PC-3 (cell line): ENCODE measurements around the gene GDPD5.

Source experiments
- CTCF ChIP-seq: fragments of 300-600 bp; sonication (generic); conservative IDR thresholded peaks from 2 replicates; pipeline ENCODE4 v1.5.1; 2017; ENCODE audit warnings: antibody characterized with exemption, low read depth, mild to moderate bottlenecking, low read length
- EZH2 ChIP-seq: fragments of 300-600 bp; sonication (generic); IDR thresholded peaks from one replicate; pipeline ENCODE4 v1.6.1; 2017; ENCODE audit warnings: antibody characterized with exemption, mild to moderate bottlenecking, low read length; ENCODE audit not compliant: unreplicated experiment
- EZH2phosphoT487 ChIP-seq: fragments of 300-600 bp; sonication (generic); IDR thresholded peaks from 2 replicates; pipeline ENCODE4 v1.6.1; 2018; ENCODE audit warnings: mild to moderate bottlenecking, antibody characterized with exemption, low read length, borderline replicate concordance

GRCh38 chr11:75514596-75514995 is 11.1 kb downstream of the GDPD5 start:
- TF ChIP-seq CTCF = no peak
- TF ChIP-seq EZH2 = no peak
- no peak for TF ChIP-seq EZH2phosphoT487
